SKM-1 treated with dmso at 0.1 percent for 144 hours (cell line): ENCODE results near the gene IZUMO2.

Experiments used
- DNase-seq: peaks from one replicate; lab custom pipeline; 2025; ENCODE audit not compliant: unreplicated experiment; lab: John Stamatoyannopoulos, UW

IZUMO2 gene

GRCh38 chr19:50162988-50163387 is at the start of gene IZUMO2:
TSS of gene IZUMO2 (minus strand) at chr19:50163281. CDS start at chr19:50163194, 87 bp downstream.
- no peak for DNase-seq

- DNase-seq: no peak
These were observed 47.3 kb upstream of the IZUMO2 start for GRCh38 chr19:50210425-50210824.

DNA sequence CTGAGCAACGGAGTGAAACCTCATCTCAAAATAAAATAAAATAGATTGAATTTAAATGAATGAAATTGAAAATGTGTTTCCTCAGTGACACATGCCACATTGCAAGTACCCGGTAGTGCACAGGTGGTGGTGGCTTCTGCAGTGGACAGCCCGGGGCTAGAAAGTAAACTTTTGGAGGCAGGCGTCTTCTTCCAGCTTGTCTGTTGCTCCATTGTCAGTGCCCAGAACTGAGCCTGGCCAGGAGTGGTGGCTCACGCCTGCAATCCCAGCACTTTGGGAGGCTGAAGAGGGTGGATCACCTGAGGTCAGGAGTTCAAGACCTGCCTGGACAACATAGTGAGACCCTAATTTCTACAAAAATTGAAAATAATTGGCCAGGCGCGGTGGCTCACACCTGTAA is 46.0 kb upstream of the IZUMO2 start:
- no peak for DNase-seq

DNA sequence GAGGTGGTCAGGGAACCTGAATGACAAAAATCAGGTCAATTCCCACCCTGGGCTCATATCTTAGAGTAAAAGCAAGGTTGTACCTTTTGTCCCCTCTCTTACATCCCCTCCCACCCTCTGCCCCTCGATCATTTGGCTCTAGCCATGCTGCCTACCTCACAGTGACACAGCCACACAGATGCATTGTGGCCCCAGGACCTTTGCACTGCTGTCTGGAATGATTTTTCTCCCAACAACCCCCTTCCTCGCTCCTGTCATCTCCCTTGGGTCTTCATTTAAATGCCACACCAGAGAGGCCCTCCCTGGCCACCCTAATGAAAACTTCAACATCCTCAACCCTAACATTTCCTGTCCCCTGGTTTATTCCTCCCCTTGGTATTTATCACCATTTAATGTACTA is 44.6 kb upstream of the IZUMO2 start:
- DNase-seq: no peak

DNA sequence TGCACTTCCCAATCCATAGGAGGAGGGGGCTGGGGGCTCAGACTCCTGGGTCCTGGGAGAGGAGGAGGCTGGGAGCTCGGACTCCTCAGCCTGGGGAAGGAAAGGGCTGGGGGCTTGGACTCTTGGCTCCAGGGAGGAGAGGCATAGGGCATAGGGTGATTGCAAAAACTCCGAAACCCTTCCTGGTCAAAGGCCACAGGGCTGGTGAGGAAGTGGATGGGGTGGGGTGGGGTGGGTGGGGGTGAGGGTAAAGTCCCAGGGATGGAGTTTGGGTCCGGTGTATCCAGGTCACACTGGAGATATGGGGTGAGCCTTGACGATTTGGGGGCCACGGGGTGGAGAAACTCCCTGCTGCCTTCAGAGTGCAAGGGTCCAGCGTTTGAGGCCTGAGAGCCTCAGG is 43.1 kb upstream of the IZUMO2 start:
- no peak for DNase-seq

DNA sequence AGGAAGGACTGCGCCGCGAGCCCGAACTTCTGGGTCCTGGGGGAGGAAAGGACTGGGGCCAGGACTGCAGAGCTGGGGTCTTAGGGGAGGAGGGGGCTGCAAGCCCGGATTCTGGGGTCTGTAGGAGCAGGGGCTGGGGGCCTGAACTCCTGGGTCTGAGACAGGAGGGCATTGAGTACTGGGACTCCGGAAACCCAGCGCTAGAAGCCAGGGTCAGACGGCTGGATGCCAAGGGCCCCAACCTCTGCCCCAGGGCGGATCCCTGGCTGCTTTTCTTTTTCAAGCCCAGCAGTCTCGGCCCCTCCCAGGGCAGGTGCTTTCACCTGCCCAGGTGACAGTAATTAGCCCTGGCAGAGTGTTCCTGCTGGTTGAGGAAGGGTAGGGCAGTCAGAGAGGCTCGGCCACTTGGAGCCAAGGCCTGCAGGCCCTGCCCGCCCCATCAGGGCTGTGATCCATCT is 42.6 kb upstream of the IZUMO2 start:
- DNase-seq: no peak

DNA sequence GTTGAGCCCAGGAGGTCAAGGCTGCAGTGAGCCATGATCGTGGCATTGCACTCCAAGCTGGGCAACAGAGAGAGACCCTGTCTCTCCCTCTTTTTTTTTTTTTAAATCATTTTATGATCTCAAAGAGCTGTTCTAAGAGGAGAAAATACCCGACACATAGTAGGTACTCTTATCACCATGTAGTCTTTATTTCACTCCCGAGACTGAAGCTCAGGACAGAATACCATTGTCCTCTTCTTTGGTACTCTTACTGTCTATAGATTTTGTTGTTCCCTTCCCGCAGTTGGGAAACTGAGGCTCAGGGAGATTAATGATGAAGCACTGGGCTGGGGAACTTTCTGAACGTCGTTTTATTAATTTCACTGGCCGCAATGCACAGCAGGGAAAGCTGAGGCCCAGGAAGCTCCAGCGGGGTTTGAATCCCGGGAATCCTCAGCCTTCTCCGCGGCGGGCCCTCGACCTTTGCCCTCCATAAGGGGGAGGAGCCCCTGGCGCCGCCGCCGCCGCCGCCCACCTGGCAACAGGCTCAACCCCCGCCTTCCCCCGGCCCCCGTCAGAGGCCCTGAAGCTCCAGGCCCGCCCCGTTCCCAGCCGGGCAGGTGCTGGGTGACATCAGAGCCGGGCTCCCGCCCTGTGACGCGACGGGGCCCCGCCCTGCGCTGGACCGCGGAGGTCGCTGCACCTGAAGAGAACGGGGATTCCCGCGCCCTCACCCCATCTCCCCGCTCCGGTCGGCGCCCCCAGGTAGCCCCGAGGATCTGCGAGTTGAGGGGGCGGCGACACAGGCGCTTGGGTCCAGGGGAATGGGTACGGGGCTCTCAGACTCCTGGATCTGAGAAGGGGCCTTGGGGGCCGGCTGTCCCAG is 42.0 kb upstream of the IZUMO2 start:
- DNase-seq: no peak

DNA sequence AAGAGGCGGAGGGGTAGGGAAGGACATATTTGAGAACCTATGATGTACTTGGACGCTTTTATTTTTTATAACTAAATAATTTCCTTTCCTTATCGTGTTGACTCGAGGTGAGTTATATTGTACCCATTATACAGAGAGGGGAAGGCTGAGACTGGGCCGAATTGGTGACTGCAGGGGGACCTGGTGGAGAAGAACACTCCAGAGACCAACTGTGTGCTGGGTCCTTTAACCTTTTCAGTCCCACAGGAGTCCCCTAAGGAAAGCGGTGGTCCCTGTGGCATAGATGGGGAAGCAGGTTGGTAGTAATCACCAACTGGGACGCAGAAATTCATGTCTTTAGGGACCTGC is 41.0 kb upstream of the IZUMO2 start:
- DNase-seq: no peak

DNA sequence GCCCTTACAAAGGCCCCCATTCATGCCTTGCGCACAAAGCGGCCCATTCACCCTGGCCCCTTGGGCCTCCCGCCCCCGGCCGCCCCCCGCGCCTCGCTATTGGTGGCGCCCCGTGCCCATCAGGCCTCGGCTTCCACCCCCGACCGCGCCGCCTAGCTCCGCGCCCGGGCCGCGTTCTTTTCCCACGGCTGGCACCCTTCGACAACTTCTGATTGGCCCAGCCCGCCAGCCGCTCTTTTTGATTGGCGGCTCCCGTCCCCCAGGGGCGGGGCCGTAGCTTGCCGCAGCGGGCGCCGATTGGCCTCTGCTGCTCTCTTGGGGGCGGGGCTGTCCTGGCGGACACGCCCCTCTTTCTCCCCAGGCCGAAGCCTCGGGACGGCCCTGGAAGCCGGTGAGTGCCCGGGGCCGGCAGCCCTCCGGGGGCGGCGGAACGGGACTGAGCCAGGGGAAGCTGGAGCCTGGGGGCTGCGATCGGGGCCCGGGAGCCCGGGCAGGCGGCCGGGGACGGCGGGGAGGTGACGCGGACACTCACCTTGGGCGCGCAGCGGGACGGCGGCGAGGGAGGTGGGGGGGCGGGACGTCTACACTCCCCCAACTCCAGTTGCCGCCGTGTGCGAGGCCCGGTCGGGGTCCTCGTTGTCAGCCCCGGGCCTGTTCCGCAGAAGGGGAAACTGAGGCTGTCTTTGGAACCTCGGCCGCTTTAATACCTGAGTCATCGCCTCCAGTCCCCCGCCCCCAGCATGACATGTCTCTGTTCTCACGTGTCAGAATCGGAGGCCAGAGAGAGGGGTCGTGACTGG is 40.4 kb upstream of the IZUMO2 start, which contains the start of gene MYH14:
Gene MYH14, plus strand, starts transcription at position 342 of the 800 bp plus-strand sequence. CDS start 6,744 bp downstream, outside the sequence.
- DNase-seq: no peak

- DNase-seq: no peak
These were observed 39.8 kb upstream of the IZUMO2 start for GRCh38 chr19:50202962-50203280.

GRCh38 chr19:50202386-50202785 is 39.3 kb upstream of the IZUMO2 start:
- no peak for DNase-seq

DNA sequence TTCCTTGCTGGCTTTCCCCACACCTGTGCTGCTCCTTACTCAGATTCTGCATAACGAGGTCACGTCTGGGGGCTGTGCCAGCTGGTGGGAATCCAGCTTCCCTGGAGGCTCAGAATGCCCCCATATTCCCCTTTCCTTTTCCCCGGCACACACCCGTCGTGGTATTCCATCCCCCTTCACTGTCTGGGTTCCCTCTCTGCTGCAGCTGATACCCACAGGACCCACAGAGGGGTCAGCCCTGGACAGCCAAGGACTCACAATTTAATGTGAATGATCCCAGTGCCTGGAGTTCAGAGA is 36.1 kb upstream of the IZUMO2 start:
- DNase-seq: no peak

GRCh38 chr19:50198431-50199258 is 35.6 kb upstream of the IZUMO2 start:
- no peak for DNase-seq

DNA sequence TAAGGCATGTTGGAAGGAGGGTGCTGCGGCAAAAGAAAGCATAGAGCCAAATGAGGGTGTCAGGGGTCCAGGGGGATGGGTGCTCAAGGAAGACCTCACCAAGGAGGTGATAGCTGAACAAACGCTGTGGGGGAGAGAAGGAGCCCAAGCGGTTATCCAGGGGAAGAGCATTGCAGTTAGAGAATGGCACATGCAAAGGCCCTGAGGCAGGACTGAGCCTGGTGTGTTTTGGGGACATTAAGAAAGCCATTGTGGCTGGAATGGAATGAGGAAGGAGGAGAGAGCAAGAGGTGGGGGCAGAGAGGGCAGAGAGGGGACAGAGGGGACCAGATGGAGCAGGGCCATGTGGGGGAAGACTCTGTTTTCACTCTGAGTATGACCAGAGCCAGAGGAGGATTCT is 34.3 kb upstream of the IZUMO2 start:
- DNase-seq: no peak

DNA sequence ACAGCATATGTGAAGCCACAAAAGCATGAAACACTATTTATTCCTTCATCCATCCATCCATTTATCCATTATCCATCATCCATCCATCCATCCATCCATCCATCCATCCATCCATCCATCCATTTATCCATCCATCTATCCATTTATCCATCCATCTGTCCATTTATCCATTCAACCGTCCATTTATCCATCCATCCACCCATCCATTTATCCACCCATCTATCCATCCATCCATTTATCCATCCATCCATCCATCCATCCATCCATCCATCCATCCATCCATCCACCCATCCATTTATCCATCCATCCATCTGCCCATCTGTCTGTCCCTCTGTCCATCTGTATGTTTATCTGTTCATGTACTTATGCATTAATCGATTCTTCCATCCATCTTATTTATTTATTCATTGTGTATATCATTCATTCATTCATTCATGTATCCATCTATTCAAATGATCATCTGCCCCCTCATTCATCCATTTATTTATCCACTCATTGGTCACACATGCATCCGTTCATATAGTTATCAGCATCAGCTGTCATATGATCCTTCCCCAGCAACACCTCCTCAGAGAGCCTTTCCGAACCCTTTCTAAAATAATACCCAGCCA is 33.3 kb upstream of the IZUMO2 start:
- DNase-seq: no peak

GRCh38 chr19:50195224-50195623 is 32.1 kb upstream of the IZUMO2 start:
- DNase-seq: no peak

- DNase-seq: no peak
These were observed 29.6 kb upstream of the IZUMO2 start for GRCh38 chr19:50192463-50193211.

GRCh38 chr19:50191216-50191615 is 28.1 kb upstream of the IZUMO2 start:
- DNase-seq: no peak

DNA sequence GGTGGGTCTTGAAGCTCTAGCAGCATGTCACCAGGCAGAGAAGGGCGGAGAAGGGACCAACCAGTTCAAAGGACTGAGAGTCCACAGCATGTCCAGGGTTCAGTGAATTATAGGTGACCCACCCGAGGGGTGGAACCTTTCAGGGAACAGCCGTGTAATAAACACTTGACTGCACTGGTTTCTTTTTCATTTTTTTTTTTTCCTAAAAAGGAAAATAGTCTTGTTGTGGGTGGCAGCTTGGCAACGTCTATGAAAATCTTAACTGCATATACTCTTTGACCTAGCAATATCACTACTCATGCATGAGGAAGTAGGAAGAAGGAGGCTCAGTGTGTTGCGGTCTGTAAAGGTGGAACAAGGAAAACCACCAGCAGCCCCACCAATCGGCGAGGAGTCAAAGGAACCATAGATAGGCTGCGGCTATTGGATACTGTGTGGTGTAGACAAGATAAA is 27.4 kb upstream of the IZUMO2 start:
- DNase-seq: peak; percentile 16

- no peak for DNase-seq
These were observed 26.2 kb upstream of the IZUMO2 start for GRCh38 chr19:50189331-50189730.
